Breast epithelium (tissue), 4 donors: ENCODE data around the gene MDH2. TPM values are rescaled to one million over a fixed set of nuclear protein-coding genes. Genes with fewer than 3 reads are reported as not detected.
"Not testable (repeated sequence)": the region's sequence is repeated elsewhere in the genome, so short reads cannot be mapped to it uniquely, and the experiment has no call there.

Source experiments
- DNase-seq, 2 donors: peaks; one replicate each; pipeline ENCODE4 v3.0.0-alpha.2; 2019; ENCODE audit warnings: low spot score in 2 of 2
- H3K27ac ChIP-seq, 2 donors: fragments of 200-600 bp; sonication (generic) in 1 of 2; one replicate each; pipeline ENCODE4 v1.5.1; 2016 to 2019; ENCODE audit warnings: mild to moderate bottlenecking in 1 of 2
- H3K27me3 ChIP-seq, 2 donors: fragments of 200-600 bp; sonication (generic) in 1 of 2; one replicate each; pipeline versions ENCODE4 v1.5.1 to v1.6.0; 2017 to 2019; ENCODE audit warnings: control low read depth in 1 of 2, mild to moderate bottlenecking in 1 of 2
- H3K36me3 ChIP-seq: fragments of 200-600 bp; one replicate; pipeline ENCODE4 v1.5.1; 2019
- H3K4me1 ChIP-seq, 2 donors: fragments of 200-600 bp; sonication (generic); one replicate each; pipeline ENCODE4 v1.5.1; 2016 to 2019; ENCODE audit warnings: control low read depth in 1 of 2
- H3K4me3 ChIP-seq, 3 donors: fragments of 200-600 bp; sonication (generic); 1 replicate in 2 of 3; 2 replicates in 1 of 3; pipeline ENCODE4 v1.5.1; 2016 to 2019; ENCODE audit warnings: mild to moderate bottlenecking in 3 of 3, moderate library complexity in 2 of 3
- H3K9me3 ChIP-seq, 2 donors: fragments of 200-600 bp; sonication (generic) in 1 of 2; one replicate each; pipeline ENCODE4 v1.5.1; 2016 to 2019; ENCODE audit warnings: control low read depth in 1 of 2
- POLR2A ChIP-seq: fragments of 450-650 bp; IDR thresholded peaks from one replicate; pipeline ENCODE4 v1.6.1; 2016; ENCODE audit warnings: antibody characterized with exemption, mild to moderate bottlenecking, moderate library complexity
- POLR2AphosphoS5 ChIP-seq, 3 donors: sonication (generic); formaldehyde crosslinking; IDR thresholded peaks; one replicate each; pipeline ENCODE4 v1.6.1; 2017; ENCODE audit warnings: antibody characterized with exemption in 3 of 3
- intact Hi-C: fragments of 100-400 bp; cut with DNase I; formaldehyde crosslinking; loops from one replicate; pipeline ENCODE4 v1.15.1; 2023; ENCODE audit warnings: low total_unique reads
- total RNA-seq, 3 donors: library from RNA; depleted of rRNA; stranded (reverse); fragments of >200 nt; gene quantifications; one replicate each; pipeline ENCODE4 v1.1.0, GENCODE V29; 2016
- TF ChIP-seq, protein P1 (sequence below), 3 donors: fragments of 450-650 bp; IDR thresholded peaks; one replicate each; pipeline ENCODE4 v1.5.1; 2016 to 2017; ENCODE audit warnings: antibody characterized with exemption in 3 of 3, mild to moderate bottlenecking in 3 of 3, moderate library complexity in 3 of 3

The MDH2 gene
- total RNA-seq, 3 donors from 2014 or later, result 52.0 to 63.3 (median 61.8) TPM

GRCh38 chr7:76050545-76050944, 2.6 kb downstream of the MDH2 start:
- no peak overlapping the region for H3K4me3 ChIP-seq
- no peak overlapping the region for H3K27ac ChIP-seq
- H3K27me3 ChIP-seq, result no peaks in the 10 kb centered on the region
- no peaks in the 10 kb centered on the region for H3K36me3 ChIP-seq
- TF ChIP-seq, protein P1, sequence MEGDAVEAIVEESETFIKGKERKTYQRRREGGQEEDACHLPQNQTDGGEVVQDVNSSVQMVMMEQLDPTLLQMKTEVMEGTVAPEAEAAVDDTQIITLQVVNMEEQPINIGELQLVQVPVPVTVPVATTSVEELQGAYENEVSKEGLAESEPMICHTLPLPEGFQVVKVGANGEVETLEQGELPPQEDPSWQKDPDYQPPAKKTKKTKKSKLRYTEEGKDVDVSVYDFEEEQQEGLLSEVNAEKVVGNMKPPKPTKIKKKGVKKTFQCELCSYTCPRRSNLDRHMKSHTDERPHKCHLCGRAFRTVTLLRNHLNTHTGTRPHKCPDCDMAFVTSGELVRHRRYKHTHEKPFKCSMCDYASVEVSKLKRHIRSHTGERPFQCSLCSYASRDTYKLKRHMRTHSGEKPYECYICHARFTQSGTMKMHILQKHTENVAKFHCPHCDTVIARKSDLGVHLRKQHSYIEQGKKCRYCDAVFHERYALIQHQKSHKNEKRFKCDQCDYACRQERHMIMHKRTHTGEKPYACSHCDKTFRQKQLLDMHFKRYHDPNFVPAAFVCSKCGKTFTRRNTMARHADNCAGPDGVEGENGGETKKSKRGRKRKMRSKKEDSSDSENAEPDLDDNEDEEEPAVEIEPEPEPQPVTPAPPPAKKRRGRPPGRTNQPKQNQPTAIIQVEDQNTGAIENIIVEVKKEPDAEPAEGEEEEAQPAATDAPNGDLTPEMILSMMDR (IDR thresholded peaks at IDR 0.05), result no peak
- TF ChIP-seq POLR2AphosphoS5 (IDR thresholded peaks at IDR 0.05) (no peak), POLR2A (no peak)
- DNase-seq, result no peak
- no peaks in the 10 kb centered on the region for H3K9me3 ChIP-seq
- intact Hi-C loops, result no loop called here
- peaks cover 0 to 7% of the 10 kb centered on the region in 2 donors for H3K4me1 ChIP-seq

GRCh38 chr7:76051840-76052239, 3.9 kb downstream of the MDH2 start:
- Histone ChIP-seq H3K4me1 (peaks cover 0 to 4% of the 10 kb centered on the region in 2 donors), H3K27me3 (no peaks in the 10 kb centered on the region), H3K9me3 (no peaks in the 10 kb centered on the region), H3K4me3 (no peak overlapping the region), H3K36me3 (no peaks in the 10 kb centered on the region), H3K27ac (peak overlapping the region in 1 of 2 donors; percentile 13)
- intact Hi-C loops, result no loop called here
- DNase-seq, result no peak
- TF ChIP-seq, protein P1 (IDR thresholded peaks at IDR 0.05), result no peak
- TF ChIP-seq POLR2AphosphoS5 (IDR thresholded peaks at IDR 0.05), result no peak
- TF ChIP-seq POLR2A, result no peak

DNA sequence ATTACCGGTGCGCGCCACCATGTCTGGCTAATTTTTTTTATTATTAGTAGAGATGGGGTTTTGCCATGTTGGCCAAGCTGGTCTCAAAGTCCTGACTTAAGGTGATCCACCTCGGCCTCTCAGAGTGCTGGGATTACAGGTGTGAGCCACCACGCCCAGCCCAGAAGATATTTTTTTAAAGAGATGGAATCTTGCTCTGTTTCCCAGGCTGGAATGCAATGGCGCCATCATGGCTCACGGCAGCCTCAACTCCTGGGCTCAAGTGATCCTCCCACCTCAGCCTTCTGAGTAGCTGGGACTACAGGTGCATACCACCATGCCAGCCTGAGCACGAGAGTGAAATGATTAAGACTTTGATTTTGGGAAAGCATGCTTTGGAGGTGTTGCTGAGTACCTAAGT, 4.8 kb downstream of the MDH2 start:
- H3K36me3 ChIP-seq, intact Hi-C loops, H3K27me3 ChIP-seq, H3K9me3 ChIP-seq, H3K27ac ChIP-seq, H3K4me1 ChIP-seq, DNase-seq, H3K4me3 ChIP-seq: not testable (repeated sequence)

- H3K9me3 ChIP-seq, result no peaks in the 10 kb centered on the region
- intact Hi-C loops, result no loop called here
- no peaks in the 10 kb centered on the region for H3K4me1 ChIP-seq
- TF ChIP-seq, protein P1 (IDR thresholded peaks at IDR 0.05), result no peak
- peak overlapping the region in 1 of 2 donors; percentile 3 for H3K27ac ChIP-seq
- H3K36me3 ChIP-seq, result peaks cover 13% of the 10 kb centered on the region
- DNase-seq, result no peak
- no peak overlapping the region for H3K4me3 ChIP-seq
- no peaks in the 10 kb centered on the region for H3K27me3 ChIP-seq
Observed at GRCh38 chr7:76053461-76053860, 5.6 kb downstream of the MDH2 start.

DNA sequence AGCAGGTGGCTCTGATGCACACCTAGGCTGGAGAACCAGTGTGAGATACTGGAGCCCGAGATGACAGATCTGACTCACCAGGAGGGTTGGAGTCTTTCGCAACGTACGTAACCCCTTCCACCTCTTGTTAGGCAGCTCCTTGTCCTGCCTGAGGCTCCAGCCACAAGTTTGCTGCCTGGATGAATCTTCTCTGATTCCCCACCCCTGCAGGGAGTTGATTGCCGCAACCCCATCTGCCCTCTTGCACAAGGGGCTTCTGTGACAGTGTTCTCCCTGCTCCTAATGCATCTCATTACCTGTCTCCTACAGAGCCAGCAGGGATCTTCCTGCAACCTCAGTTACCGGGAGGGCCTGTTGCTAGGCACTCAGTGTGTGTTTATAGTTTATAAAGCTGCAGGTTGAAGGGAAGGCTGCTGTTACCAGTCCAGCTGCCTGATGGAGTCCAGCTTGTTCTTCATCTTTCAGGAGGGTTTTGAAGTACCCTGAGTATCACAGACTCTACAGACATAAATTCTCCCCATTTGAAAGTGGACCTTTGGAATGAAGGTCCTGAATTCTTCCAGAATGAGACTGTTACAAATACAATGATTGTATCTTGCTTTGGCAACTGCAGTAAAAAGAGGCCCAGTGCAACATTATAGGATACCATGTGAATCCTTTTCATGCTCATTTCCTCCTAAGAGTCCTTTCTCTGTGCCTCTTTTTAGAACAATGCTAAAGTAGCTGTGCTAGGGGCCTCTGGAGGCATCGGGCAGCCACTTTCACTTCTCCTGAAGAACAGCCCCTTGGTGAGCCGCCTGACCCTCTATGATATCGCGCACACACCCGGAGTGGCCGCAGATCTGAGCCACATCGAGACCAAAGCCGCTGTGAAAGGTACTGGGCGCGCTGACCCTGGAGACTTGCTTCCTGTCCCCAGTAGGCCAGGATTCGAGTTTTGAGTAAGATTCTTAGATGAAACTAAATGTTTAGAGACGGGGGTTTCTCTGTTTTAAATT, 6.5 kb downstream of the MDH2 start:
- Histone ChIP-seq H3K36me3 (peaks cover 21% of the 10 kb centered on the region), H3K27ac (peak overlapping the region; percentile 4 to 29), H3K4me1 (no peaks in the 10 kb centered on the region), H3K9me3 (no peaks in the 10 kb centered on the region), H3K4me3 (no peak overlapping the region), H3K27me3 (no peaks in the 10 kb centered on the region)
- no peak for TF ChIP-seq POLR2AphosphoS5 (IDR thresholded peaks at IDR 0.05)
- TF ChIP-seq, protein P1 (IDR thresholded peaks at IDR 0.05), result no peak
- no peak for TF ChIP-seq POLR2A
- intact Hi-C loops, result no loop called here
- DNase-seq, result peak in 1 of 2 donors; percentile 22
